Medulla oblongata (tissue), 1 donor: Measurements from ENCODE around the gene MRPL45.
"Not testable (repeated sequence)": the region's sequence is repeated elsewhere in the genome, so short reads cannot be mapped to it uniquely, and the experiment has no call there.

Experiments
- DNase-seq: peaks from one replicate; pipeline ENCODE4 v3.0.0-alpha.2; 2015; ENCODE audit errors: extremely low spot score

Gene MRPL45

GRCh38 chr17:38296834-38297517 is at the start of gene MRPL45:
Gene MRPL45 (plus strand): TSS chr17:38297168. CDS start chr17:38297184, 16 bp downstream.
- DNase-seq, result peak; percentile 96

GRCh38 chr17:38253191-38253590 is 43.8 kb upstream of the MRPL45 start:
- not testable (repeated sequence) for DNase-seq

GRCh38 chr17:38254357-38254756 is 42.6 kb upstream of the MRPL45 start:
- DNase-seq, result not testable (repeated sequence)

DNA sequence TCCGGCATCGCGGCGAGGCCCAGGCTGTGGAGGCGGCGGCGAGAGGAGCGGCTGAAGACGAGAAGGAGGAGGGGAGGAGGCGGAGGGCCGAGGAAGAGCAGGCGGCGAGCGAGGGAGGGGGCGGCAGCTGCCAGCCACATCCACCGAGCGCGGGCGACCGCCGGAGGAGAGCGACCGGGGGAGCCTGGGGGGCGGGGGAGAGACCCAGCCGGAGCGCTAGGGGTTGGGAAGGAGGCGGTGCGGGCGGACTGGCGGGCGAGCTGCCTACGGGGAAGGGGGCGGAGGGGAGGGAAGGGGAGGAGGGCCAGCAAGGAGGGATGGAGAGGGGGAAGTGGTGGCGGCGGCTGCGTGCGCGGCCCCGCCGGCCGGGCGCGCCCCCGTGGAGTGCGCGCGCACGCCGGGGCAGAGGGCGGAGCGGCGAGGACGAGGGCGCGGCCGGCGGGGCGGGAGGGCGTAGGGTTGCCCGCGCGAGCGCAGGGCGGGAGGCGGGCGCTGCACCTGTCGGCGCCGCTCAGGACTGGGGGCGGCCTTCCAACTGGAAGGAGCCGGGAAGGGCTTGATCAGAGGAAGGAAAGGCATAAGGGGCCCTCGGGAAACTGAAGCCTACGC is 39.9 kb upstream of the MRPL45 start:
- peak; percentile 80 for DNase-seq

DNA sequence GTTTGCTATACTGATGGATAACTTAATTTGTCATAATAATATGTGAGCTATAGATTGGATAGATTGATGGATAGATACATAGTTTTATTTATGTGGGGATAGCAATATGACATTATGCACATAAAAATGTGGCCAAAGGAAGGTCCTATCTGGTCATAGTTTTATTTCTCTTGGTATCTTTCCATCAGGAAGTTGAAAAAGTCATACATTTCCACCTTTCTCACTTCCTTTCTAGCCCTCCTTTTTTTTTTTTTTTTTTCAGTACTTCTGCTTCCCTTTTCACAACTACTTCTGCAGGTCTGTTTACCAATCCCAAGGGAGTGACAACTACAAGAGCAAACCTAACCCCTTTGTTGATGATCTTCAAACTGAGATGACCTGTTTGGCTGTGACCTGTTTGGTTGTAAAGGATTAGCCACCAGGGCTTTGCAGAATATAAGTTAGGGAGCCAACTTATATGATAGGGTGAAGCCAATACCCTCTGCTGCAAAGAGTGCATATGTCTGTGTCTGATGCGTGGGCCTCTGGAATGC is 30.9 kb upstream of the MRPL45 start:
- not testable (repeated sequence) for DNase-seq

DNA sequence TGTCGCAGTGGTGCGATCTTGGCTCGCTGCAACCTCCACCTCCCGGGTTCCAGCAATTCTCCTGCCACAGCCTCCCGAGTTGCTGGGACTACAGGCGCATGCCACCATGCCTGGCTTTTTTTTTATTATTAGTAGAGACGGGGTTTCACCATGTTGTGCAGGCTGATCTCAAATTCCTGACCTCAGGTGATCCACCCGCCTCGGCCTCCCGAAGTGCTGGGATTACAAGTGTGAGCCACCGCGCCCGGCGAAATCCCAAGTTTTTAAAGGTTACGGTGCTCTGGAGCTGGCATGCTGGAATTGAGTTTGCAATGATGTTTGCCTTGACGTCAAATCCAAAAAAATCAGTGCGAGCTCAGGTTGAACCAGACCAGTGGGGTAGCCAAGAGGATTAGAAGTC is 30.4 kb upstream of the MRPL45 start:
- not testable (repeated sequence) for DNase-seq

- not testable (repeated sequence) for DNase-seq
Measured at GRCh38 chr17:38268138-38268537, 28.8 kb upstream of the MRPL45 start.

- not testable (repeated sequence) for DNase-seq
Measured at GRCh38 chr17:38269045-38269444, 27.9 kb upstream of the MRPL45 start.

GRCh38 chr17:38269552-38269951 is 27.4 kb upstream of the MRPL45 start:
- not testable (repeated sequence) for DNase-seq

DNA sequence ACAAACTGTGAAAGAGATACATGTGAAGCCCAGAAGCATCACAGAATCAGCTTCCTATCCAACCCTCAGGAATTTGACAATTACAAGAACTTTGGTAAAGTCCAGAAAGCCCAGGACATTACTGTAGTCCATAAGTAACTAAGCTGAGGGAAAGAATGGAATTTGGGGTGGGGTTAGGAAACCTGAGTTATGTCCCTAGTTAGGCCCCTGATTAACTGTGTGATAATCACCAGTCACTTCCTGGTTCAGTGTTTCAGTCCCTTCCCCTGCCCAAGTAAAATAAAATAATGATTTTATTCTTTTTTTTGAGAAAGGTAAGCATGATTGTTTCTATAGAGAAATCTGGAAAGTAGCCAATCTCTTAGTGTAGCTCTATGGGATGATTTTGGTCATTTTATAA is 11.0 kb upstream of the MRPL45 start:
- not testable (repeated sequence) for DNase-seq

DNA sequence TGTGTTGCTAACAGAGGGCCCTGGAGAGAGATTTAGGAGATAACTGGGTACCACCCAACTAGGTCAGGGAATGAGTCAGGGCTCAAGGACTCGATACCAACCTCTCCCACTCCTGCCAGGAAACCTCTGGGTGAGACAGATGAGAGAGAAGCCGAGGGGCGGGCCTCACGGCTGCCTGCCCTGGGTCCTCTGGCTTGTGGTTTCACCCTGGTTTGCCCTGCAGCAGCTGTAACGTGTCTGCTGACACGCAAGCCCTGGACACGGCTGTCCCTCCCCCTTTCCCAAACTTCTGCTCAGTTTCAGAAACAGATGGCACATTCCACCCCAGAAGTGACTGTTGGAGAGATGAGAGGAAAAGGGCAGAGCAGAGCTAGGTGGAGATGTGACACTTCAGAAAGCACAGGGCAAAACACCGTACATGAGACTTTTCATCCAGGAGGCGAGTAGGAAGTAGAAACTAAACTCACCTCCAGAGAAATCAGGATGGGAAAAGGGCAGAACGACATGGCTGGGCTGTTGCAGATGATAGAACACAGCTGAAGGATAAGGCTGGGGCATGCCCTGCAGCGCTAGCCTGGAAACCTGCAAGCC is 10.4 kb upstream of the MRPL45 start:
- not testable (repeated sequence) for DNase-seq

DNA sequence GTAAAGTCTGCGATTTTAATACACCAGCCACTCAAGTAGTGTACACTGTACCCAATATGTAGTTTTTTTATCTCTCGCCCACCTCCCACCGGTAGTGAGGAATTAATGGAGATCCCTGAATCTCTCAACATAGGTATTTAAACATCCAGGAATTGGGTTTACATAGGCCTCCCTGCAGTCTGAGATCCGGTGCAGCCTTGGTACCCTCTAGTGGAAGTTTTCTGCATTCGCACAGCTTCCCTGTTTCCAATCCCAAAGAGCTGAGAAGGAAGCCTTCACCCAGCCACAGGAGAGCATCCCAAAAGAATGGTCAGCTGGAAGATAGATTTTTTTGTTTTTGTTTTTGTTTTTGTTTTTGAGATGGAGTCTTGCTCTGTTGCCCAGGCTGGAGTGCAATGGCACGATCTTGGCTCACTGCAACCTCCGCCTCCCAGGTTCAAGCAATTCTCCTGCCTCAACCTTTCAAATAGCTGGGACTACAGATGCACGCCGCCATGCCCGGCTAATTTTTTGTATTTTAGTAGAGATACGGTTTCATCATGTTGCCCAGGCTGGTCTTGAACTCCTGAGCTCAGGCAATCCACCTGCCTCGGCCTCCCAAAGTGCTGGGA is 8.6 kb upstream of the MRPL45 start:
- not testable (repeated sequence) for DNase-seq

GRCh38 chr17:38289760-38290159 is 7.2 kb upstream of the MRPL45 start:
- not testable (repeated sequence) for DNase-seq

DNA sequence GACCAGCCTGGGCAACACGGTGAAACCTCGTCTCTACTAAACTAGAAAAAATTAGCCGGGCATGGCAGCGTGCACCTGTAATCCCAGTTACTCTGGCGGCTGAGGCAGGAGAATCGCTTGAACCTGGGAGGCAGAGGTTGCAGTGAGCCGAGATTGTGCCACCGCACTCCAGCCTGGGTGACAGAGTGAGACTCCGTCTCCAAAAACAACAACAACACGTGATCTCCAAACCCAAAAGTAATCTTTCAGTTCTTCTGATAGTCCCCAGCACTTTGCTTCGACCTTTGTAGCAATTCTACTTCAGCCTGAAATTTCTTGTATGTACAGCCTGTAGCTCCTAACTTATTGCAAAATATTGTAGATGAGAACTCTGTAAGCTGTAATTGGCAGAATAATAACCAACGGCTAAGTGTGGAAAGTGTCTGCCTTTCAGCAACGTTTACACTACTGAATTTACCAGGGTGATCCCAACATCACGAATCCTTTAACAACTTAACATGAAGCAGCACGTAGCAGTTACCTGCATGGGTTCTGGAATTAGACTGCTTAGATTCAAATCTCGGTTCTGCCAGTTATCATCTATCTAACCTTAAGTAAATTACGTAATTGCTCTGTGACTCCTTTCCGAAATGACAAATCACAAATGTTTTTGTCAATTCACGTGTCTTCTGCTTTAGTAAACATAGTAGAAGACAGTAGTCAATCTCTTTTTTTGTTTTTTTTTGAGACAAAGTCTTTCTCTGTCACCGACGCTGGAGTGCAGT is 1.2 kb upstream of the MRPL45 start:
- peak; percentile 16 for DNase-seq

DNA sequence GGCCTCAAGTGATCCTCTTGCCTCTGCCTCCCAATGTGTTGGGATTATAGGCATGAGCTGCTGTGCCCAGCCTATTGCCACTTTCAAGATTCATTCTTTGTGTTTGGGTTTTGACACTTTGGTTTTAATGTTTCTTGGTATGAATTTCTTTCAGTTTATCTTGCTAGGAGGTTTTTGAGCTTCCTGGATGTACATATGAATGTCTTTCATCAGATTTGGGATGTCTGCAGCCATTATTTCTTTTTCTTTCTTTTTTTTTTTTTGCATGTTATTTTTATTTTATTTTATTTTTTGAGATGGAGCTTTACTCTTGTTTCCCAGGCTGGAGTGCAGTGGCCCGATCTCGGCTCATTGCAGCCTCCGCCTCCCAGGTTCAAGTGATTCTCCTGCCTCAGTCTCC is 18.5 kb downstream of the MRPL45 start:
- no peak for DNase-seq

- no peak for DNase-seq
Measured at GRCh38 chr17:38317081-38317480, 20.1 kb downstream of the MRPL45 start.

GRCh38 chr17:38320482-38320881 is 23.5 kb downstream of the MRPL45 start:
- peak; percentile 2 for DNase-seq

GRCh38 chr17:38322156-38322779 is 25.3 kb downstream of the MRPL45 start:
- DNase-seq, result peak; percentile 53

- no peak for DNase-seq
Measured at GRCh38 chr17:38322897-38323296, 25.9 kb downstream of the MRPL45 start.

- no peak for DNase-seq
Measured at GRCh38 chr17:38324141-38324697, 27.3 kb downstream of the MRPL45 start.

- DNase-seq, result peak; percentile 59
Measured at GRCh38 chr17:38324772-38325171, 27.8 kb downstream of the MRPL45 start.
